GM18951 (cell line): ENCODE results near the gene HAUS8.

Experiments
- POLR2A ChIP-seq: IDR thresholded peaks from 4 replicates; pipeline ENCODE4 v1.6.1; 2011; ENCODE audit warnings: mild to moderate bottlenecking; ENCODE audit not compliant: insufficient read length, insufficient read depth; ENCODE audit errors: extremely low read depth
- in situ Hi-C: fragments of 300-500 bp; cut with MboI; formaldehyde crosslinking; loops from one replicate; pipeline ENCODE4 v1.12.0; 2022; ENCODE audit warnings: low sequenced_read_pairs, mixed read lengths, inconsistent platforms; ENCODE audit not compliant: unreplicated experiment

Gene HAUS8

DNA sequence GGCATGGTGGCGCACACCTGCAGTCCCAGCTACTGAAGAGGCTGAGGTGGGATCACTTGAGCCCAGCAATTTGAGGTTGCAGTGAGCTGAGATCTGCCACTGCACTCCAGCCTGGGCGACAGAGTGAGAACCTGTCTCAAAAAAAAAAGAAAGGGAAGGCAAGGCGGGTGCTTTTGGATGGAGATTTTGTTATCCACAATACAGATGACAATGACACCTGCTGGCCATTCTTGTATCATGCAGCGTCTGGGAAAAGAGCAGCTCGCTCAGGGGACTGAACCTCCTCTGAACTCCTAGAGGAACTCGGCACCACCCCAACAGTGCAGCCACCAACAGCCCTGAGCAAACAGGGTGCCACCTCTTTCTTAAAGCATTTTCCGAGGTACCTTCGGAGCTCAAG lies 22.8 kb downstream of the HAUS8 start:
- TF ChIP-seq POLR2A, result no peak
- in situ Hi-C loops, result no loop called here

DNA sequence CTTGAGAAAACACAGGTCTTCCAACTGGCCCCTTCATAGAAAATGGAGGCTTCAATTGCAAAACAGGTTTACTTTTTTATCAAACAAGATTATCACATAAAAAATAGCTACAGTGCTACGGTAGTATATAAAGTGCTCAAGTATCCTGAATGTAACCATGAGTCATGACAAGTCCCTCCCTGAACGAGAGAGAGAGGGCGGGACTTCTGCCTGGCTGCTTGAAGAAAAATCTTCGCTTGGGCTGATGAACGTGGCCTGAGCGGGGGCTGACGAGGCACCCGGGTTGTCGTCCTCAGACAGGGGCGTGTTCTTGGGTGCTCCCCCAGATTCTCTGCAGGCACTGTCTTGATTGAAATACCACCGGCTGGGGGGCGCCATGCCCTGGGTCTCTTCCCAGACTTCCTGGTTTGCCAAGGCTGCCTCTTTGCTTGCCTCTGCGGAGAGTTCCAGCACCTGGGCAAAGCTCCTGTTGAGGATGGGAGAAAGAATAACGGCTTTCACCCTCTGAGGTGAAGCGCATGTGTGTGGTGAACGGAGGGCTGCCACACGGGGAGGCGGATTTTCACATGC lies 25.5 kb downstream of the HAUS8 start:
- no peak for TF ChIP-seq POLR2A
- in situ Hi-C loops, result no loop called here

DNA sequence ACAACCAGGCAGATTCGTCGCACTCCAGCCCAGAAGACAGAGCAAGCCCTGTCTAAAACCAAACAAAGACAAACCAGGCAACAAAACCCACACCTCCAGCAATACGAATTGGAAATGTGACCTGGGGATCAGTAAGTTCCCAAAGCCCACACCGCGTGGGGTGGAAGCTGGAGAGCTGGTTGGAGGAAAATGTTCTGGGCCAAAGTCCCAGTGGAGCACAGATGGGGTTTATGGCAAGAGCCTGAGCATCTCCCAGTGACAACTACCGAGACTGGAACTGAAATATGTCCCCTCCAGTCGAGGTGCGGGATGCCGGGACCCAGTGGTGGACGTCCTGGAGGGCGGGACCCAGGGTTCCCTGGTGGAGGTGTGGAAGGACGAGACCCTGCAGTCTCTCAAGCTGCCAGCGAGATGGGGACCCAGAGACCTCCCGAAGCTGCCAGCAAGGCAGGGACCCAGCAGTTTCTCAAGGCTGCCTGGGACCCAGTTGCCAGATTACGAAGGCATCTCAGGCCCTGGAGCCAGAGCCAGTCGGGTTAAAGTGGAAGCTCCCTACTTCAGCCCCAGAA lies 26.3 kb downstream of the HAUS8 start:
- no peak for TF ChIP-seq POLR2A
- in situ Hi-C loops, result no loop called here

DNA sequence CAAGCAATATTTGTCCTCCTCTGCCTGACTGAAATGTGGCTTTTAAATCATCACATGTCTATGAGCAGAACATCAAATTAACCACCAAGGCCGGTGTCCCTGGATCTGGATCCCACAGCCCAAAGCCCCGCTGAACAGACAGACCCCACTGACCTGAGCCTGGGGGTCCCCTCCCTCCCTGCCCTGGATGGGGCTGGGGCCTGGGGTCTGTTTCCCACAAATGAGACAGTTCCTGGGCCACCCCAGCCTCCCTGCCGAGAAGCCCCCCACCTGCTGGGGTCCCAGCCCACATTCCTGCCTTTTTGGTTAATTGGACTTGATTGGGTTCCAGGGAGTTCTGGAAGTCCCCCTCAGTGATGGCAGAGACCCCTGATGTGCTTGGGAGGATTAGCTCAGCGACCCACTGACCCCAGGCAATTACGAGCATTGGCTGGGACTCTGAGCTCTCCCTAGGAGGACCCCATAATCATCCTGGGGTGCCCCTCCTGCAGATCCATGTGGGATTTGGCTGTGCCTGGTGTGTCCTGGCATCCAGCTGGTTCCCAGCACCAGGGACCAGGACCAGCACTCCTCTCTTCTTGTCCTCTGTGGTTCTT lies 29.2 kb downstream of the HAUS8 start:
- in situ Hi-C loops, result no loop called here
- TF ChIP-seq POLR2A, result no peak

DNA sequence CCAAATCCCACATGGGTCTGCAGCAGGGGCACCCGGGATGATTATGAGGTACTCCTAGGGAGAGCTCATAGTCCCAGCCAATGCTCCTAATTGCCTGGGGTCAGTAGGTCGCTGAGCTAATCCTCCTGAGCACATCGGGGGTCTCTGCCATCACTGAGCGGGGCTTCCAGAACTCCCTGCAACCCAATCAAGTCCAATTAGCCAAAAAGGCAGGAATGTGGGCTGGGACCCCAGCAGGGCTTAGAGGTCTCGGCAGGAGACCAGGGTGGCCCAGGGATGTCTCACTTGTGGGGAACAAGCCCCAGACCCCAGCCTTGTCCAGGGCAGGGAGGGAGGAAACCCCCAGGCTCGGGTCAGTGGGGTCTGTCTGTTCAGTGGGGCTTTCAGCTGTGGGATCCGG lies 31.5 kb downstream of the HAUS8 start:
- in situ Hi-C loops, result no loop called here
- TF ChIP-seq POLR2A, result no peak

DNA sequence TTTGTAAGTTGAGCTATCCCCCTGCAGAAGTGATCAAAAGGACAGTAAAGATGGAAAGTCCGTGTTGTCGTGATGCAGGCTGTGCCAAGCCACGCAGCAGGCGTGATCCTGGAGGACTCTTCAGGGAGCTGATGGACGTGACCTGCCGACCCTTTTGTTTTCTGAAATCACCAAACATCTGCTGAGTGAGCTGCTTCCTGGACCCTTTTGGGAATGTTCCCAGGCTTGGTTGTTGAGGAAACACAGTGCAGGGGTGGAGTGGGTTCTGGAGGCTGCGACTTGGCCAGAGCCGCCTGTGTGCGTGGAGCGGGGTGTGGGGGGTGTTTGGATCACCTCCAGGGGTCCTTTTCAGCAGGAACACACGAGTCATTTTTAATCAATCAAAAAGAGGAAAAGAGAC lies 33.3 kb downstream of the HAUS8 start:
- TF ChIP-seq POLR2A, result no peak
- in situ Hi-C loops, result no loop called here

DNA sequence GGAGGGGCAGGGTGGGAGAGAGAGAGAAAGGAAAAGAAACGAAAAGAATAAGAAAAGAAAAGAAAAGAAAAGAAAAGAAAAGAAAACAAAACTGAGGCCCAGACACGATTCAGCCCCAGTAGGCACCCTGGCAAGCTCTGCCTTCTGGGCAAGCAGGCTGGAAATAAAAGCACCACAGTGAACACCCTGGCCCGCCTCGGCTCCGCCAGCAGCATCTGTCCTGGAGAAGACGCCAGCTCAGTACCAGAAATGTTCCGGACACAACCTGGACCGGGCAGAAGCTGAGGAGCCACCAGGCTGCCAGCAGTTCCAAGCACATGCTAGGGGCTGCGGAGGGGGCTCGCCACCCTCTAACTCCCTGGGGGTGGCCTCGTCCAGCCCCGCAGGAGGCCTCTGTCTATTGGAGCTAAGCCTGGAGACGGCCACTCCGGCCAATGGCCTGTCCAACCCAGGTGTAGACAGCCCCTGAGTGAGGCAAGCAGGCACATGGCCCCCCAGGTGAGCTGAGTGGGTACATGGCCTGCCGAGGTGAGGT lies 37.2 kb downstream of the HAUS8 start:
- in situ Hi-C loops, result no loop called here
- no peak for TF ChIP-seq POLR2A

DNA sequence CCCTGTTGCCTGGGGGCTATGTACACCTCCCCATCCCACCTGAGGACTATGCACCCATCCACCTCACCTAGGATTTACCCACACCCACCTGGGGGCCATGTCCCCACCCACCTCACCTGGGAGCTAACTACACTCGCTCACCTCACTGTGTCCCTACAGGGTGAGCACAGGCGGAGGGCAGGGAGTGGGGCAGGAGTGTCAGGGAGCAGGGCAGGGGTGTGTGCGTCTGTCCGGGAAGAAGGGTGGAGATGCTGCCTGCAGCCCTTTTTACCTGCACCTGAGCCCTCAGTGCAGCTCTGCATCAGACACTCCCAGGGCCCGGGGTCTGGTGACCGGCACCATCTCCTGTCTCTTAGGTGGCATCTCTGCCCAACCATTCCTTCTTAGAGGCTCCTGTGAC lies 38.1 kb downstream of the HAUS8 start:
- no peak for TF ChIP-seq POLR2A
- in situ Hi-C loops, result no loop called here

DNA sequence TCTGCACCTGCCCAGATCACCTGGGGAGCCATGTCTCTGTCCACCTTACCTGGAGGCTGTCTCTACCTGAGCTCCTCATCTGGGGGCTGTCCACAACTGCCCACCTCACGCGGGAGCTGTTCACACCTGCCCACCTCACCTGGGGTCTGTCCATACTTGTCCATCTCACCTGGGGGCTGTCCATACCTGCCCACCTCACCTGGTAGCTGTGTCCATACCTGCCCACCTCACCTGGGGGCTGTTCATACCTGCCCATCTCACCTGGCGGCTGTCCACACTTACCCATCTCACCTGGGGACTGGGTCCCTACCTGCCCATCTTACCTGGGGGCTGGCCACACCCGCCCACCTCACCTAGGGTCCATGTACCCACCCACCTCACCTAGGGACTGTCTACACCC lies 38.6 kb downstream of the HAUS8 start:
- no peak for TF ChIP-seq POLR2A
- in situ Hi-C loops, result no loop called here

DNA sequence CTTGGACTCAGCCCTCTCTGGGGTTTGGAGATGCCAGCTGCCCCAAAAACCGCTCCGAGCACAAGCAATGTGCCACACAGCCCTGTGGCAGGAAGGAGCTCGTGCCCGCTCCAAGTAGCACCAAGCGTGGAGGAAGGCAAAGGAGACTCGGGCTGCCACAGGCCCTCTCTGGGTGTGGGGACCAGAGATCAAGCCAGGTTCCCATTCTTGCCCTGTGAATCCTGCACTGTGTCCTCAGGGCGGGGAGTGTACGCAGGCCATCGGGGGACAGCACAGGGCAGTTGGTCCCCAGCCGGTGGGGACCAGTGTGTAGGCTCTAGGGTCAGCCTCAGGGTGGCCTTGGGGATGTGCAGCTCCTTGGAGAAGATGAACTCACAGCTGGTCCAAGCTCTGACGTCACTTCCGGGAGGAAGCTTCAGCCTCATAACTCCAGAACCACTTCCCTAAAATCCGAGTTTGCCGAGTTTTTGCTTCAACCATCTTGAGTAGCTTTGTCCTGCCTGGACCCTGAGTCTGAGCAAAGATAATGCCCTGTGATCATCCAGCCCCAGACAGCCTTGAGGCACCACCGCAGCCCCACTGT lies 39.3 kb downstream of the HAUS8 start:
- TF ChIP-seq POLR2A, result no peak
- in situ Hi-C loops, result no loop called here

DNA sequence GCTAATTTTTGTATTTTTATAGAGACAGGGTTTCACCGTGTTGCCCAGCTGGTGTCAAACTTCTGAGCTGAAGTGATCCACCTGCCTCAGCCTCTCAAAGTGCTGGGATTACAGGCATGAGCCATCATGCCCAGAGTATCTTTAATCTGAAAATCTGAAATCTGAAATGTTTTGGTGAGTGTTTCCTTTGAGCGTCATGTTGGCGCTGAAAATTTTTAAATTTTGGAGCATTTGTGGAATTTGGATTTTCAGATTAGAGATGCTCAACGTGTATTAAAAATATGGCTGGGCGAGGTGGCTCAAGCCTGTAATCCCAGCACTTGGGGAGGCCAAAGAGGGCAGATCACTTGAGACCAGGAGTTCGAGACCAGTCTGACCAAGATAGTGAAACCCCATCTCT lies 43.5 kb downstream of the HAUS8 start:
- TF ChIP-seq POLR2A, result no peak
- in situ Hi-C loops, result no loop called here

DNA sequence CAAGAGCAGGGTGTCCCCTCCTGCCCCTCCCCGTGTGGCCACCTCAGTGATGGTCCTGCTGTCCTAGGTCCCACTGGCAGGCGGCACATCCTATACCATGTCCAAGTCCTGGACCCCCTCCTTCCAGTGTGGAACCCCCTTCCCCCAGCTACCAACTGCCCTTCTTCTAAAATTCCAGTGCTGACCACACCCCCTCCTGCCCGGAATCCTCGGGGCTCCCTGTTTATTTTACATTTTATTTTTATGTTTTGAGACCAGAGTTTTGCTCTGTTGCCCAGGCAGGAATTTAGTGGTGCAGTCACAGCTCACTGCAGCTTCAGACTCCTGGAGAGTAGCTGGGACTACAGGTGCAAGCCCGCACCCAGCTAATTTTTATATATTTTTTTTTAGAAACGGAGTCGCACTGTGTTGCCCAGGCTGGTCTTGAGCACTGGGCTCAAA lies 47.7 kb downstream of the HAUS8 start:
- in situ Hi-C loops, result no loop called here

DNA sequence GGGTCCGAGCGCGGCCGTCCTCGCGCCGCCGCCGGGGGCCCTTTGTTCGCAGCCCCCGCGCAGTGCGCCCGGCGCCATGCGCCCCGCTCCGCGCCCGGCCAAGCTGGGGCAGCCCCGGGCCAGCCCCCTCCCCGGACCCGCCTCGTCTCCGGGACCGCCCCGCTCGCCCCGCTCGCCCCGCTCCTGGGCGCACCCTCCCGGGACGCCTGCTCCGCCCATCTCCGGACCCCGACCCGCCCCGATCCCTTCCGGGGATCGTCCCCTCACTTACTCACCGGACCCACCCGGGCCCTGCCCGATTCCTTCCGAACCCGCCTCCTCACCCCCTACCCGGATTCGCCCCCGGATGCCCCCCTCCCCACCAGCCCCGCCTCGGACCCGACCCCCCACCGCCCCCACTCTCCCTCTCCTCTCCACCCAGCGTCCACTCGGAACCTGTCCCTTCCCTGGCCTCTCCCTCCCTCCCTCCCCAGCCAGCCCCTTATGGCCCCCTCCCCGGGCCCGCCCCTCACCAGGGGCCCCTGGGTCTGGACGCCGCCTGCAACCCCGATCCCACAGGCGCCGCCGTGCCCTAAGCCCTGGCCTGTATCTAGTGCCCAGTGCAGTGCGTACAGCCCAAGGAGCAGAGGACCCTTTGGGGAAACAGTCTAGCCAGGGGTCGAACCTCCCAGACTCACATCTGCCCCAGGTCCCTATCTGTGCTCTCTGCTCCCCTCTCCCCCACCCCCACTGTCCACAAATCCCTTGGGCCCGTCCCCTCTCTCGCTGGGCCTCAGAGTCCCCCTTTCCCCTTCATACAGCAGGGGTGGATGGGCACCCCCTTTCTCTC lies 48.3 kb downstream of the HAUS8 start, which contains the start of gene CPAMD8:
TSS of gene CPAMD8 (minus strand) at position 105 of the 829 bp plus-strand sequence. CDS start 168 bp downstream, outside the sequence.
- in situ Hi-C loops, result no loop called here
- no peak for TF ChIP-seq POLR2A

More for the DNA sequence above, 47.7 kb downstream of the HAUS8 start:
- no peak for TF ChIP-seq POLR2A
